Immature natural killer cell (primary cell): Measurements from ENCODE around the gene AURKB. TPM values are rescaled to one million over a fixed set of nuclear protein-coding genes. Genes with fewer than 3 reads are reported as not detected.
A peak's percentile ranks its signal among the peaks of the same experiment; 100 is the strongest.
"Not testable (repeated sequence)": the region's sequence is repeated elsewhere in the genome, so short reads cannot be mapped to it uniquely, and the experiment has no call there.

Experiments
- DNase-seq, 3 donors: peaks; one replicate each; pipeline ENCODE4 v3.0.0; 2022; ENCODE audit warnings: mixed read lengths in 1 of 3
- H3K27ac Mint-ChIP-seq, 6 donors: one replicate each; pipeline ENCODE4 v1.8.0; 2020; ENCODE audit warnings: mixed read lengths in 6 of 6, mild to moderate bottlenecking in 5 of 6, inconsistent platforms in 4 of 6, moderate library complexity in 3 of 6
- H3K27me3 Mint-ChIP-seq, 3 donors: one replicate each; pipeline ENCODE4 v1.8.0; 2020 to 2021; ENCODE audit warnings: low read depth in 3 of 3, mild to moderate bottlenecking in 3 of 3, mixed read lengths in 3 of 3, moderate library complexity in 3 of 3, inconsistent platforms in 1 of 3
- H3K36me3 Mint-ChIP-seq, 3 donors: one replicate each; pipeline ENCODE4 v1.8.0; 2020; ENCODE audit warnings: mixed read lengths in 3 of 3, inconsistent platforms in 2 of 3, mild to moderate bottlenecking in 2 of 3
- H3K4me1 Mint-ChIP-seq, 2 donors: one replicate each; pipeline ENCODE4 v1.8.0; 2020; ENCODE audit warnings: inconsistent platforms in 2 of 2, mild to moderate bottlenecking in 2 of 2, mixed read lengths in 2 of 2, moderate library complexity in 1 of 2
- H3K4me3 Mint-ChIP-seq, 5 donors: one replicate each; pipeline ENCODE4 v1.8.0; 2020; ENCODE audit warnings: mild to moderate bottlenecking in 5 of 5, mixed read lengths in 5 of 5, inconsistent platforms in 3 of 5, moderate library complexity in 3 of 5
- H3K9me3 Mint-ChIP-seq, 6 donors: one replicate each; pipeline ENCODE4 v1.8.0; 2020; ENCODE audit warnings: mild to moderate bottlenecking in 6 of 6, mixed read lengths in 6 of 6, inconsistent platforms in 4 of 6, moderate library complexity in 3 of 6
- polyA plus RNA-seq, 3 donors: library from polyadenylated mRNA; unstranded; fragments of 300-500 nt; fragmentation: Illumina TruSeq; gene quantifications; one replicate each; pipeline ENCODE4 v1.2.3, GENCODE V29; 2021

The AURKB gene
- polyA plus RNA-seq, 3 donors from 2014 or later: 0.60 to 3.1 (median 1.6) TPM

- DNase-seq: peak; percentile 87 to 94 (median 94)
- Mint-ChIP-seq H3K27ac (peak overlapping the region; percentile 99 to 100 (median 100)), H3K36me3 (no peaks in the 10 kb centered on the region), H3K4me3 (peak overlapping the region; percentile 92 to 93 (median 93)), H3K4me1 (peaks cover 44 to 55% of the 10 kb centered on the region in 2 donors), H3K9me3 (no peaks in the 10 kb centered on the region), H3K27me3 (peaks cover 11 to 16% (median 11%) of the 10 kb centered on the region in 3 donors)
Observed at GRCh38 chr17:8173056-8173870, 37.1 kb downstream of the AURKB start.

DNA sequence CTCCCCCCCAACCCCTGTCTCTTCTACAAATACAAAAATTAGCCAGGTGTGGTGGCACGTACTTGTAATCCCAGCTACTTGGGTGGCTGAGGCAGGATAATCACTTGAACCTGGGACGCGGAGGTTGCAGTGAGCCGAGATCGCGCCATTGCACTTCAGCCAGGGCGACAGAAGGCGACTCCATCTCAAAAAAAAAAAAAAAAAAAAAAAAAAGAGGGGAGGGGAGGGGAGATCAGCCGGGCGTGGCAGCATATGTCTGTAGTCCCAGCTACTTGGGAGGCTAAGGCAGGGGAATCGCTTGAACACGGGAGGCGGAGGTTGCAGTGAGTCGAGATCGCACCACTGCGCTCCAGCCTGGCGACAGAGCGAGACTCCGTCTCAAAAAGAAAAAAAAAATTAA, 40.2 kb downstream of the AURKB start:
- H3K27me3 Mint-ChIP-seq: peaks cover 5 to 15% (median 11%) of the 10 kb centered on the region in 3 donors
- not testable (repeated sequence) for H3K4me3 Mint-ChIP-seq, H3K27ac Mint-ChIP-seq, H3K9me3 Mint-ChIP-seq, H3K36me3 Mint-ChIP-seq, DNase-seq
- H3K4me1 Mint-ChIP-seq: peaks cover 24 to 35% of the 10 kb centered on the region in 2 donors

DNA sequence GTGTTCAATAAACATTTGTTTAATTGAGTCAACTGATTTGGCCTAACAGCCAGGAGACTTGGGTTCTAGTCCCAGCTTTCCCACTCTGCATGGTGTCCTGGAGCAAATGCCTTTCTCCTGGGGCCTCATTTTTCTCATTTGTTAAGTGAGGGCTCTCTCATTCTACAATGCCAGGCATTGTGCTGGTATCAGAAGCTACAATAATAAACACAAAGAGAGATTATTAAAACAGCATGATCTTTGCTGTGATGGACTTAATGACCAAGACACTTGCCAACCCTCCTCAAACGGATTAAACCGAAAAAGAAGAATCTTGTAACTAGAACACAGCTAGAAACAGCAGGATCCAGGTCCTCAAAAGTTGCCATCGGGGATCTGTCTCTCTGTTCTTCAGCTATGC, 42.8 kb downstream of the AURKB start:
- Mint-ChIP-seq H3K36me3 (no peaks in the 10 kb centered on the region), H3K27ac (no peak overlapping the region), H3K4me1 (peaks cover 25 to 31% of the 10 kb centered on the region in 2 donors), H3K27me3 (peaks cover 9 to 22% (median 14%) of the 10 kb centered on the region in 3 donors), H3K9me3 (no peaks in the 10 kb centered on the region), H3K4me3 (no peak overlapping the region)
- no peak for DNase-seq

DNA sequence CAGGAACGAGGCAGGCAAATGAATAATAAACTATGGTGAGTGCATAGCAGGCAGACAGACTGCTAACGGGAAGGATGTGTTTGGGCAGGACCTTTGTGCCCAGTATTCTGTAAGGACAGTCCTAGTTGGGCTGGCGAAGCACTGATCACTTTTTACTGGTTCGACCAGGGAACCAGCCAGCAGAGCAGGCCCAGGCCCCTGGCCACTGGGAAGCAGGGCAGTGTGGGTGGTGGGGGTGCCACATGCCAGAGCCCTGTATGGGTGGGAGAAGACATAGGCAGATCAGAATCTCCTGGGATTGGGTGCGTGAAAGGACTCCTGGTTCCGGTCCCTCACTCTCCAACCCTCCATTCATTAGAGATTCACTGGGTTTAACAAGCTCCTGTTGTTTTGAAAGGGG, 43.6 kb downstream of the AURKB start:
- peak overlapping the region in 1 of 6 donors; percentile 9 for H3K27ac Mint-ChIP-seq
- H3K9me3 Mint-ChIP-seq: no peaks in the 10 kb centered on the region
- no peaks in the 10 kb centered on the region for H3K36me3 Mint-ChIP-seq
- no peak for DNase-seq
- H3K27me3 Mint-ChIP-seq: peaks cover 11 to 26% (median 14%) of the 10 kb centered on the region in 3 donors
- H3K4me3 Mint-ChIP-seq: no peak overlapping the region
- H3K4me1 Mint-ChIP-seq: peaks cover 25 to 29% of the 10 kb centered on the region in 2 donors

GRCh38 chr17:8164815-8165131, 45.6 kb downstream of the AURKB start:
- peaks cover 44 to 48% of the 10 kb centered on the region in 2 donors for H3K4me1 Mint-ChIP-seq
- peak overlapping the region in 5 of 6 donors; percentile 97 to 99 (median 98) for H3K27ac Mint-ChIP-seq
- no peak for DNase-seq
- peaks cover 0 to 9% (median 3%) of the 10 kb centered on the region in 3 donors for H3K36me3 Mint-ChIP-seq
- H3K4me3 Mint-ChIP-seq: peak overlapping the region; percentile 80 to 93 (median 86)
- no peaks in the 10 kb centered on the region for H3K9me3 Mint-ChIP-seq
- peaks cover 11 to 33% (median 17%) of the 10 kb centered on the region in 3 donors for H3K27me3 Mint-ChIP-seq

- H3K4me1 Mint-ChIP-seq: peaks cover 45 to 54% of the 10 kb centered on the region in 2 donors
- H3K4me3 Mint-ChIP-seq: peak overlapping the region; percentile 80 to 93 (median 86)
- H3K9me3 Mint-ChIP-seq: no peaks in the 10 kb centered on the region
- peaks cover 0 to 9% (median 3%) of the 10 kb centered on the region in 3 donors for H3K36me3 Mint-ChIP-seq
- H3K27ac Mint-ChIP-seq: peak overlapping the region in 5 of 6 donors; percentile 97 to 99 (median 98)
- H3K27me3 Mint-ChIP-seq: peaks cover 11 to 33% (median 17%) of the 10 kb centered on the region in 3 donors
- peak; percentile 80 to 81 (median 80) for DNase-seq
Observed at GRCh38 chr17:8163978-8164814, 46.2 kb downstream of the AURKB start.

DNA sequence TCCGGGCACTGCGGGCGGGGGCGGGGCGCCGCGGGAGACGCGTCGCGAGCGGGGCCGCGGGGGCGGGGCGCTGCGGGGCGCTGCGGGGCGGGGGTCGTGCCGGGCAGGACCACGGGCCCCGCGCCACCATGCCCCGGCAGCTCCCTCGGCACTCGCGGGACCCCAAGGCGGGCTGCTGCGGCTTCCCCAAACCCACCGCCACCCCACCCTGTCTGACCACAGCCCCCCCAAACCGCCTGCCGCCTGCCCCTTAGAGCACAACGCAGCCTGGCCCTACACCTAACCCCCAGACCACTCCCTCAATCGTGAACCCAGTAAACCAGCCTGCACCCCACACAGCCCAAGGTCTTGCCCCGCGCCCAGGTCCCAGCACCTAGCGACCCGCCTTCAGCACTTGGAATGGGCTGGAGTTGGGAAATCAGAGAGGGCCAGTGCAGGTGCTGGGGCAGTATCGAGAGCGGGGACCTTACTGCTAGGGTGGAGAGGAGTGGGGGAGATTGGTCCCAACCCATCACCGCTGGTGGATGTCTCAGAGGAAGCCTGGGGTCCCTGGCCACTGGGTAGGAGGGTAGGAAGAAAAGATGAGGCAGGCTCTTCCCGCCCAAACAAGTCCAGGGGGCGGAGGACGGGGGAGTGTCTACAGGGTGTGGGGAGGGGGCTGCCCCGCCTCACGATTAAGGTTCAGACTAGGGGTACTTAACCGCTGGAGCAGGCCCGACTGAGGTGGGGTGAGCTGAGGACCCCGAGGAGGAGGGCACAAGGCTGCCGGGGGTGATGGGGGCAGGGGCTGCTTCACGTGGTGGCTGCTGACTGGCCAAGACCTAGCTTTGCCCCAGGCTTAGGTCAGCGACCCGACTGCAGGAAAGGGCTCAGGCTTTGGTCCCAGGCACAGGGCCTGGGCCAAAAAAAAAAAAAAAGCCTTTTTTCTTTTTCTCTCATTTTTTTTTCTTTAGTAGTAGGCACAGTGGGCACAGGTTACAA, 47.1 kb downstream of the AURKB start:
- Mint-ChIP-seq H3K4me3 (peak overlapping the region; percentile 80 to 93 (median 86)), H3K27ac (peak overlapping the region in 5 of 6 donors; percentile 97 to 99 (median 98))

GRCh38 chr17:8162233-8162996, 48.0 kb downstream of the AURKB start, which contains the start of gene VAMP2:
Gene VAMP2, minus strand, starts transcription at chr17:8162948. Its CDS starts 69 bp downstream, at chr17:8162879.
- peaks cover 0 to 13% (median 9%) of the 10 kb centered on the region in 3 donors for H3K36me3 Mint-ChIP-seq
- peaks cover 56 to 64% of the 10 kb centered on the region in 2 donors for H3K4me1 Mint-ChIP-seq
- peaks cover 11 to 43% (median 22%) of the 10 kb centered on the region in 3 donors for H3K27me3 Mint-ChIP-seq
- peak within 1 kb of the TSS in 5 of 6 donors; percentile 97 to 99 (median 98) for H3K27ac Mint-ChIP-seq
- no peaks in the 10 kb centered on the region for H3K9me3 Mint-ChIP-seq
- peak within 1 kb of the TSS; percentile 81 to 93 (median 89) for H3K4me3 Mint-ChIP-seq
- DNase-seq: peak; percentile 88 to 91 (median 90)

More for the DNA sequence above, 47.1 kb downstream of the AURKB start:
- peaks cover 0 to 13% (median 9%) of the 10 kb centered on the region in 3 donors for H3K36me3 Mint-ChIP-seq
- H3K4me1 Mint-ChIP-seq: peaks cover 52 to 63% of the 10 kb centered on the region in 2 donors
- no peaks in the 10 kb centered on the region for H3K9me3 Mint-ChIP-seq
- H3K27me3 Mint-ChIP-seq: peaks cover 11 to 40% (median 21%) of the 10 kb centered on the region in 3 donors
- peak in 1 of 3 donors; percentile 53 for DNase-seq

DNA sequence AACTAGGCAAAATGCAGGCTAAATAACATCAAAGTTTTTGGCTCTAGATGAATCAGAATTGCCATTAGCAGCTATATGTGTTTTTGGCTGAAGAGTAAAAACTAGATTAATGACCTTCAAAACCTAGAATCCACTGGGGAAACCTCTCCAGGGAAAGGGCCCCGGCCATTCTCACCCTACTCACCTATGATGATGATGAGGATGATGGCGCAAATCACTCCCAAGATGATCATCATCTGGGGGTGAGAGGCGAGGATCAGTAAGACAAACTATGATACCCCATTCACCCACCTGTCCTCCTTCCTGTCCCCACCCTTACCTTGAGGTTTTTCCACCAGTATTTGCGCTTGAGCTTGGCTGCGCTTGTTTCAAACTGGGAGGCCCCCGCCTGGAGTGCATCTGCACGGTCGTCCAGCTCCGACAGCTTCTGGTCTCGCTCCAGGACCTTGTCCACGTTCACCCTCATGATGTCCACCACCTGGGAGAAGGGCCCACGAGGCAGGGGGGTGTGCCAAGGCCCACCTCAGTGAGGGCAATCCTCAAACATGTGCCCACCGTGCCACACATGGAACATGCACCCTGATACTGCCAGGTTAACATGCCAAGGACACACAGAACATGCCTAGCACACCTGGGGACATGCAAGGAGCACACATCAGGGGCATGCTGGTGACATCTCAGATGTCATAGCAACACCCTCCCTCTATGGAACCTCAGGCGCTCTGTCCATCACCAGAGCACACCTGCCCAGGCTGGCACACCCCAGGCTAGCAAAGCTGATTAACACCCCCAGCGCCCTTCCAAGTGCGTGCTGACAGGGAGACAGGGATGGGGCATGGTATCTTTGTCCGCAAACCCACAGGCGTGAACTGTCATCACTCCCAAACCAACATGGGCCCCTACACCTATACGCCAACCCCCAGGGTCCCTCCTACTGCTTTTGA, 48.8 kb downstream of the AURKB start:
- peak overlapping the region in 4 of 6 donors; percentile 91 to 97 (median 94) for H3K27ac Mint-ChIP-seq
- H3K4me3 Mint-ChIP-seq: peak overlapping the region; percentile 81 to 91 (median 86)
- DNase-seq: no peak
- H3K9me3 Mint-ChIP-seq: no peaks in the 10 kb centered on the region
- peaks cover 0 to 13% (median 9%) of the 10 kb centered on the region in 3 donors for H3K36me3 Mint-ChIP-seq
- peaks cover 56 to 64% of the 10 kb centered on the region in 2 donors for H3K4me1 Mint-ChIP-seq
- peaks cover 11 to 43% (median 22%) of the 10 kb centered on the region in 3 donors for H3K27me3 Mint-ChIP-seq

DNA sequence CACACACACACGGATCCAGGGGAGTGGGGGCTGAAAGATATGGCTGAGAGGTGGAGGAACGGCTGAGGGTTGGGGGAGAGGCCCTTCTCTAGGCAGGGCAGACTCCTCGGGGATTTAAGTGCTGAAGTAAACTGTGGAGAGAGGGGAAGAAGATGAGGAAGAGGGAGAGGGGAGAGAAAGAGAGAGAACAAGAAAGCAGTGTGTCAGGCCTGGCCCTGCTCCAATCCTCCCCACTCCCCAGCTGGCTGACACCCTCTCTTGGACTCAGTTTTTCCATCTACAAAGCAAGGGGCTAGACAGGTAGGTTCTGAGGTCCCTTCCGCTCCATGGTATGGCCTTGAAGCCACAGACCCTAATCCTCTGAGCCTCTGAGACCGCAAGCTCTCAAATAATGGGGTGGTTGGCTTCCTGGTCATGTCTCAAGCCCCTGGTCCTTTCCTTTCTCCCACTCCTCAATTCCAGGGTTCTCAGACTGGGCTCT, 49.6 kb downstream of the AURKB start:
- Mint-ChIP-seq H3K4me1 (peaks cover 56 to 64% of the 10 kb centered on the region in 2 donors), H3K9me3 (no peaks in the 10 kb centered on the region), H3K36me3 (peaks cover 0 to 13% (median 9%) of the 10 kb centered on the region in 3 donors), H3K4me3 (peak overlapping the region; percentile 81 to 91 (median 86)), H3K27ac (peak overlapping the region in 4 of 6 donors; percentile 91 to 97 (median 94)), H3K27me3 (peaks cover 11 to 43% (median 22%) of the 10 kb centered on the region in 3 donors)
- no peak for DNase-seq

DNA sequence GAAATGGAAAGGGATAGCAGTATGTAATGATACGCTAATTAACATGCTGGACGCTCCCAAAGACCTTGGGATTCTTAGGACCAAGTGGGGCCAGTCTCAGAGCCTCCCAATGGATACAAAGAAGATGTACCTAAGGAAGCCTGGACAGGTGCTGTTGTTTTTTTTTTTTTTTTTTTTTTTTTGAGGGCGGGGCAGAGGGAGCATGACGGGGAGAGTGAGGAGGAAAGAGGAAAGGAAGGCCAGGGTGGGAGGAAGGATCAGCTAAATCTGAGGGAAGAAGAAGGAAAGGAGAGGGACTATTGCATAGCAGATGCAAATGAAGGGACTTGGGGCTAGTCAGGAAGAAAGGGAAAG, 50.2 kb downstream of the AURKB start:
- no peaks in the 10 kb centered on the region for H3K9me3 Mint-ChIP-seq
- H3K27me3 Mint-ChIP-seq: peaks cover 11 to 41% (median 22%) of the 10 kb centered on the region in 3 donors
- H3K4me3 Mint-ChIP-seq: peak overlapping the region; percentile 42 to 91 (median 86)
- H3K4me1 Mint-ChIP-seq: peaks cover 56 to 62% of the 10 kb centered on the region in 2 donors
- peaks cover 0 to 13% (median 9%) of the 10 kb centered on the region in 3 donors for H3K36me3 Mint-ChIP-seq
- peak overlapping the region in 4 of 6 donors; percentile 87 to 97 (median 94) for H3K27ac Mint-ChIP-seq
- no peak for DNase-seq
